OCI-LY3 (cell line): ENCODE data around the gene NFKB2.

ENCODE experiments used
- H2AFZ ChIP-seq: fragments of 200-600, 300-600 bp; shearing (Covaris generic); 2 replicates; pipeline ENCODE4 v1.6.0; 2014; ENCODE audit warnings: antibody characterized with exemption, low read depth, low read length
- H3K27ac ChIP-seq: fragments of 200-600, 300-600 bp; sonication (generic); 2 replicates; pipeline ENCODE4 v1.5.1; 2014; ENCODE audit warnings: mild to moderate bottlenecking, low read length, moderate library complexity, mixed read lengths
- H3K27me3 ChIP-seq: fragments of 200-600, 300-600 bp; sonication (generic); 2 replicates; pipeline ENCODE4 v1.6.1; 2014; ENCODE audit warnings: low read depth, low read length, mixed read lengths
- H3K36me3 ChIP-seq: fragments of 200-600, 300-600 bp; sonication (generic); replicated peaks from 2 replicates; pipeline ENCODE3; 2014; ENCODE audit warnings: low read depth, low read length, mixed read lengths
- H3K4me1 ChIP-seq: fragments of 300-600, 200-600 bp; sonication (generic); 2 replicates; pipeline ENCODE4 v1.6.1; 2014; ENCODE audit warnings: low read length, mixed read lengths
- H3K4me2 ChIP-seq: fragments of 200-600, 300-600 bp; sonication (generic); 2 replicates; pipeline ENCODE4 v1.6.1; 2014; ENCODE audit warnings: low read length, mixed read lengths
- H3K4me3 ChIP-seq: fragments of 300-600, 200-600 bp; sonication (generic); 2 replicates; pipeline ENCODE4 v1.5.1; 2014; ENCODE audit warnings: antibody characterized with exemption, mild to moderate bottlenecking, low read length, moderate library complexity
- H3K79me2 ChIP-seq: fragments of 300-600, 200-600 bp; shearing (Covaris generic); 2 replicates; pipeline ENCODE4 v1.6.1; 2014; ENCODE audit warnings: mild to moderate bottlenecking, low read length, mixed read lengths
- H3K9ac ChIP-seq: fragments of 300-600, 200-600 bp; shearing (Covaris generic); 2 replicates; pipeline ENCODE4 v1.6.0; 2014; ENCODE audit warnings: mild to moderate bottlenecking, low read length, moderate library complexity
- H3K9me3 ChIP-seq: fragments of 200-600, 300-600 bp; shearing (Covaris generic); 2 replicates; pipeline ENCODE4 v1.6.1; 2014; ENCODE audit warnings: low read length, mixed read lengths; ENCODE audit not compliant: insufficient read depth
- H4K20me1 ChIP-seq: fragments of 200-600, 300-600 bp; sonication (generic); 2 replicates; pipeline ENCODE4 v1.6.1; 2016; ENCODE audit warnings: low read length, mixed read lengths; ENCODE audit not compliant: insufficient read depth
- EZH2phosphoT487 ChIP-seq: fragments of 200-600 bp; shearing (Covaris generic); IDR thresholded peaks from 2 replicates; pipeline ENCODE4 v1.6.1; 2018; ENCODE audit warnings: antibody characterized with exemption, mixed run types, low read depth
- TF ChIP-seq, protein P1 (sequence below): fragments of 200-600, 300-600 bp; sonication (generic); IDR thresholded peaks from 2 replicates; pipeline ENCODE4 v1.5.1; 2014; ENCODE audit warnings: antibody characterized with exemption, low read length, low read depth

NFKB2 gene

DNA sequence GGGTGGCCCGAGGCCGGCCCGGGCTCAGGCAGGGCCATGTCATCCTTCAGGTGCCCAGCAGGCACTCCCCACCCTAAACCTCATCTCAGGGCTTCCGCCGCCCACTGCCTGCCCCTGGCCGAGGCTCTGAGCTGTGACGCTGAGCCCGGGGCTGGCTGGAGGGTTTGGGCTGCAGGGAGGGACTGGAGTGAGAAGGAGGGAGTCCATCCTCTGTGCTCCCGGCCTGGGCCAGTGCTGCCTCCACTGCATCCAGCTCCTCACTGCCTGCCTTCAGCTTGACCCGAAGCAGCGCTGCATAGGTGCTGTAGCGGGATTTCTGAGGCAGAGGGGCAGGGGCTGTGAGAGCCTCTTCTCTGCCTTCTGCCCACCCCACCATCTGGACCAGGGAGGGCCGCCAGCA is 7.6 kb downstream of the NFKB2 start:
- Histone ChIP-seq H3K27ac (no peak overlapping the region), H3K27me3 (no peaks in the 10 kb centered on the region), H3K4me2 (no peak overlapping the region), H3K36me3 (peaks cover 23% of the 10 kb centered on the region), H3K4me1 (peaks cover 29% of the 10 kb centered on the region), H3K9ac (no peak overlapping the region), H3K9me3 (no peaks in the 10 kb centered on the region), H3K4me3 (no peak overlapping the region), H3K79me2 (peaks cover 13% of the 10 kb centered on the region; the same call in 1 of the 2 replicates), H2AFZ (no peak overlapping the region), H4K20me1 (peaks cover 13% of the 10 kb centered on the region)
- TF ChIP-seq, protein P1, sequence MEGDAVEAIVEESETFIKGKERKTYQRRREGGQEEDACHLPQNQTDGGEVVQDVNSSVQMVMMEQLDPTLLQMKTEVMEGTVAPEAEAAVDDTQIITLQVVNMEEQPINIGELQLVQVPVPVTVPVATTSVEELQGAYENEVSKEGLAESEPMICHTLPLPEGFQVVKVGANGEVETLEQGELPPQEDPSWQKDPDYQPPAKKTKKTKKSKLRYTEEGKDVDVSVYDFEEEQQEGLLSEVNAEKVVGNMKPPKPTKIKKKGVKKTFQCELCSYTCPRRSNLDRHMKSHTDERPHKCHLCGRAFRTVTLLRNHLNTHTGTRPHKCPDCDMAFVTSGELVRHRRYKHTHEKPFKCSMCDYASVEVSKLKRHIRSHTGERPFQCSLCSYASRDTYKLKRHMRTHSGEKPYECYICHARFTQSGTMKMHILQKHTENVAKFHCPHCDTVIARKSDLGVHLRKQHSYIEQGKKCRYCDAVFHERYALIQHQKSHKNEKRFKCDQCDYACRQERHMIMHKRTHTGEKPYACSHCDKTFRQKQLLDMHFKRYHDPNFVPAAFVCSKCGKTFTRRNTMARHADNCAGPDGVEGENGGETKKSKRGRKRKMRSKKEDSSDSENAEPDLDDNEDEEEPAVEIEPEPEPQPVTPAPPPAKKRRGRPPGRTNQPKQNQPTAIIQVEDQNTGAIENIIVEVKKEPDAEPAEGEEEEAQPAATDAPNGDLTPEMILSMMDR, result no peak
- TF ChIP-seq EZH2phosphoT487, result no peak

DNA sequence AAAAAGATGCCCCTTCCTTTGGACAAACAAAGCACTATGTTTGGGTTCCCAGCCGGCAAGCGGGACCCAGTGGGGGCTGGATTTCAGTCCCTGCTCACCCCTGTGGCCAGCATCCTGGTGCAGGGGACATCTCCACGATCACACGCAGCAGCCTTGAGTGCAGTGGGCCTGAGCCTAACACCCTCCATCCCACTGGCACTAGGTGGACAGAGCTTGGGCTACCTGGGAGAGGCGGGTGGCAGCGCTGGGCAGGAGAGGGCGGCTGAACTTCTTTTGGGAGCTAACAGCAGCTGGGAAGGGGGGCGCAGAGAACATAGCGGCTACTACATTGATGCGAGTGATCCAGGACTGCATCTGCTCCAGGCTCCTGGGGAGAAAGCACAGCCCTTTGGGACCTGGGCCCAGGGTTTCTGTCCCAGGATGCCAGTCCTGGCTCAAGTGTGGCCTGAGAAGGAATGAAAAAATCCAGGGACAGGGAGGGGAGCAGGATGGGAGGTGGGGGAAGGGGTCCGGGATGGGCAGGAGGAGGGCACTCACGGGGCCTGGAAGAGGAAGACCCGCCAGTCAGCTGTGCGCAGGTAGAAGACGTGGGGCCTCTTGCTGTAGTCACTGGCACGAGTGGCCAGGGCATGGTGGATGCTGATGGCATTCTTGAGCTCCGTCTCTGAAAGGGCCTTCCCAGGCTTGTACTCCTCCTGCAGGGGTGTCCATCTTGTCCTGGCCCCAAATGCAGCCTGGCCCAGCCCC is 9.0 kb downstream of the NFKB2 start:
- Histone ChIP-seq H3K9me3 (no peaks in the 10 kb centered on the region), H3K36me3 (peaks cover 17% of the 10 kb centered on the region), H3K79me2 (peaks cover 9% of the 10 kb centered on the region; the same call in 1 of the 2 replicates), H3K9ac (no peak overlapping the region), H4K20me1 (peaks cover 13% of the 10 kb centered on the region), H3K27me3 (no peaks in the 10 kb centered on the region), H2AFZ (no peak overlapping the region), H3K4me3 (no peak overlapping the region), H3K4me2 (no peak overlapping the region), H3K27ac (no peak overlapping the region), H3K4me1 (peaks cover 21% of the 10 kb centered on the region)
- TF ChIP-seq EZH2phosphoT487, result no peak
- TF ChIP-seq, protein P1, result no peak

DNA sequence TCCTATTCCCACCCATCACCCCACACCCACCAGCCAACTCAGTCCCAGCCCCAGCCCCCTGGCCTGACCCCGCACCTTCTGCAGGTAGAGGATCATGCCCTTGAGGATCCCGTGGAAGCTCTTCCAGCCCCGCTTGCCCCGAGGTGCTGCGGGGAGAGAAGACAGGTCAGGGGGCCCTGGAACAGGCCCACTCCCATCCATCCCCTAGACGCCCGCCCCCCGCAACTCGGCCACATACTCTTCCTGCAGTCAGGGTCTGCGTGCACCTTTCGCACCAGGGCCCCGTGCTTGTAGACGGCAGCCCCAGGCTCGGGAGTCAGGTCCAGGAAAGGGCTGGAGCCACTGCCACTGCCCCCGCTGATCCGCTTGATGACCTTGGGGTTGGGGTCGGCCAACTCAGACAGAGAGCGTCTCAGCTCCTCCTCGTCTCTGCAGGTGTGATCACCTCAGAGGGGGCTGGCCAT is 9.6 kb downstream of the NFKB2 start:
- Histone ChIP-seq H4K20me1 (peaks cover 8% of the 10 kb centered on the region), H3K9me3 (no peaks in the 10 kb centered on the region), H2AFZ (no peak overlapping the region), H3K4me3 (no peak overlapping the region), H3K27me3 (no peaks in the 10 kb centered on the region), H3K36me3 (peaks cover 12% of the 10 kb centered on the region), H3K9ac (no peak overlapping the region), H3K79me2 (peaks cover 3% of the 10 kb centered on the region; the same call in 1 of the 2 replicates), H3K4me1 (peaks cover 20% of the 10 kb centered on the region; the same call in 1 of the 2 replicates), H3K27ac (no peak overlapping the region), H3K4me2 (no peak overlapping the region)
- TF ChIP-seq, protein P1, result no peak
- TF ChIP-seq EZH2phosphoT487, result no peak

DNA sequence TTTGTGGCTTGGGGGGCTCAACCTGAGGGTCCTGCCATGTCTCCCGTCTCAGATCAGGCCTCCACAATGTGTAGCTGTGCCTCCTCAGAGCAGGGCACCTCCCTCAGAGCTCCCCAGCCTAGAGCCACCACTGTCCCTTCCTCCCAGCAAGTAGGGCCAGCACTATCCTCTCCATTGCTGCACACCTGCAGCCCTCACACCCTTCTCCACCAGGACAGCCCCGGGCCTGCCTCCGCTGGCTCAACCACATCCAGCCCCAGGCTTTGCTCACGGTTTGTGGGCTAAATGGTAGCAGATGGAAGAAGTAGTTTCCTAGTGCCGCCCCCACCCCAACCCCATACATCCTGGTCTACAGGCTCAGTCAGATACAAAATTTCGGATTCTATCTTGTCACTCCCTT is 10.1 kb downstream of the NFKB2 start:
- no peak overlapping the region for H2AFZ ChIP-seq
- no peak overlapping the region for H3K9ac ChIP-seq
- TF ChIP-seq EZH2phosphoT487, result no peak
- TF ChIP-seq, protein P1, result no peak
- peaks cover 20% of the 10 kb centered on the region; the same call in 1 of the 2 replicates for H3K4me1 ChIP-seq
- H3K9me3 ChIP-seq, result no peaks in the 10 kb centered on the region
- peaks cover 8% of the 10 kb centered on the region for H3K36me3 ChIP-seq
- H4K20me1 ChIP-seq, result 0 out of 2 replicates have a peak, but pooled peaks cover 4% of the 10 kb centered on the region
- H3K27ac ChIP-seq, result no peak overlapping the region
- no peak overlapping the region for H3K4me3 ChIP-seq
- H3K27me3 ChIP-seq, result no peaks in the 10 kb centered on the region
- H3K79me2 ChIP-seq, result no peaks in the 10 kb centered on the region
- H3K4me2 ChIP-seq, result no peak overlapping the region
